GM12872 (cell line): ENCODE data around the gene GRID1.
A peak's percentile ranks its signal among the peaks of the same experiment; 100 is the strongest.

Source experiments
- CTCF ChIP-seq: IDR thresholded peaks from 3 replicates; pipeline ENCODE4 v1.5.1; 2011; ENCODE audit warnings: low read depth, mild to moderate bottlenecking, low read length, moderate library complexity; ENCODE audit not compliant: insufficient read depth

GRID1 gene

DNA sequence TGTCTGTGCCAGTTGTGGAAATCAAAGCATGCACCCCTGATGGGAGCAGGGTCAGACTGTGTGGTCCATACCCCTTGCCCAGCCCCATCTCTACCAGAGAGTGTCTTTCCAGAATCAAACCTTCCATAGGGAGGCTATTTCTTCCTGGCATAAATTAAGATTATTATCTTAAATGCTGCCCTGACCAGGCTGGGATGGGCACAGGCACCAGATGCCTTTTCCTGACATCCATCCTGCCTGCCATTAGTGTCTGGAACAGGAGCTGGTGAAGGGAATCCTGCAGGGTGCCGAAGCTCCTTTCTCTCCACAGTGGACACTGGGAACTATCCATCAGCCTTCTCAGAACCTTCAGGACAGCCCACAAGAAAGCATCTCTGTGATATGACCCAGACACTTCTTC is 296.3 kb downstream of the GRID1 start:
- TF ChIP-seq CTCF = no peak

GRCh38 chr10:86068231-86069054 is 298.2 kb downstream of the GRID1 start:
- 0 out of 3 replicates have a peak, but pooled peaks have one; percentile 7 for TF ChIP-seq CTCF

DNA sequence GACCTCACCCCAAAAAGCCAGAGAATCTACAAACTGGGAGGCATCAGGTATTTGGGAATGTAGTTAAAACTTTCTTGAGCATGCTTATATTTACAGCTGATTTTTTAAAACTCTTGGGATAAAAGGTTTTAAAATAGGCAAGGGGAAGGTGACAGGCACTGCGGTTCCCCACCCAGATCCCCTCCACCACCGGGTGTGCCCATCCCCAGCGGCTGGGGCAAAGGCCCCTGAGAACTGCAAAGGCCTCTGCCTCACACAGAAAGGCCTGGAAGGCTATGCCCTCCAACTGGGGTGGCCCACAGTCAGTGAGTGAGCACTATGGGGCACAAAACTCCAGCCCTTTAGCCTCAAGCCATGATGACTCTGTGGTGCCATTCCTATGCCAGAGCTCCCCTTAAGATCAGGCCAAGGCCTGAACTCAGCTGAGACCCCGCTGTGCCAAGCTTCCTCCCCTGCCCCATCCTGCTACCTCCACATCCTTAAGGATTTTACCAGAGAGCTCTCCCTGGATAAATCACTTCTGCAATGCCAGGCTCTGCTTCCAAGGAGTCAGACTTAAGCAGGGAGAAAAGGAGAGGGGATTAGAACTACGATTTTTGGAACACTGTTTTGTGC is 299.1 kb downstream of the GRID1 start:
- TF ChIP-seq CTCF = no peak

GRCh38 chr10:86066696-86067095 is 299.9 kb downstream of the GRID1 start:
- no peak for TF ChIP-seq CTCF

DNA sequence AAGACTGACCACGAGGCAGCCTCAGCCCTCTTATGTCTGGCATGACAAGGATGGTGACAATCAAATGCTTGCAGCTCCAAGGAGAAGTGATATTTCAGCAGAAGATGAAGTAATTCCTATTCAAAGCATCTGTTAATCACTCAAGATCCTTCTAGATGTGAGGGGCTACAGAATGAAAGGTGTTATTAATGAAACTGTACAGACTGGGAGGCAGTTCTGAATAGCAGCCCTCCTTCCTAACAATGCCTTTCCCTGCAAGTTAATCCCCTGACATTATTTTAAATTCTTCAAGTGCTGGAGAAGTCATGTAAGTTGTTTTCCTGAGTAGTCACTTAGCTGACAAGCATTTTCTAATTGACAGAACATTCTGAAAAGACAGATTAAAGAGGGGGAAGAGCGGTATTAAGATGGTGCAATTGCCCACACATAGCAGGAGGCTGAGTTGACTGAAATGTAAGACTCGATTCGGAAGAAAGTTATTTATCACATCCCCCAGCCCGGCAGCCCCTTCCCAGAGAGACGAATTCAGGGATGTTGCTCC is 300.8 kb downstream of the GRID1 start:
- no peak for TF ChIP-seq CTCF

GRCh38 chr10:86064931-86065662 is 301.5 kb downstream of the GRID1 start:
- TF ChIP-seq CTCF = no peak

DNA sequence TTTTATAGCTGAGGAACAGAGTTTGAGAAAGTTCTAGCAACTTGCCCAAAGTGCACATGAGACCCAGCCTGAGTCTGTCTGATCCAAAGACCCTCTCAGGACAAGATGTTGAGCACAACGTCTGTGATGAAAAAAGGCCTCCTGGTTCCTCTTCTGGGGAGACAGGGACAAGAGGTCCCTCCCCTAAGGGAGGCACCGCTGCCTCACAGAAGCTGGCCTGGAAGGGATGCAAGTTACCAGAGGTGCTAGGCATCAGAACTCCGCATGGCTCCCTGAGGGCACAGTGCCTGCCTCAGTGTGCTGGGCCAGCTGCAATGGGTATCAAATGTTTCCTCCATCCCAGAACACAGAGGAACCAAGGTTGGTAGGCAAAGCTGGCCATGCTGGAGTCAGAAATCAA is 302.4 kb downstream of the GRID1 start:
- TF ChIP-seq CTCF = no peak
